Activated gamma-delta T cell treated with Interleukin-2 at 50 U/mL for 16 hours (primary cell): Measurements from ENCODE around the gene EXOC6.
"Not testable (repeated sequence)": the region's sequence is repeated elsewhere in the genome, so short reads cannot be mapped to it uniquely, and the experiment has no call there.

Experiments
- DNase-seq: peaks from one replicate; pipeline ENCODE4 v3.0.0-alpha.2; 2020

Gene EXOC6

GRCh38 chr10:93083743-93084539 is 235.6 kb downstream of the EXOC6 start:
- no peak for DNase-seq

DNA sequence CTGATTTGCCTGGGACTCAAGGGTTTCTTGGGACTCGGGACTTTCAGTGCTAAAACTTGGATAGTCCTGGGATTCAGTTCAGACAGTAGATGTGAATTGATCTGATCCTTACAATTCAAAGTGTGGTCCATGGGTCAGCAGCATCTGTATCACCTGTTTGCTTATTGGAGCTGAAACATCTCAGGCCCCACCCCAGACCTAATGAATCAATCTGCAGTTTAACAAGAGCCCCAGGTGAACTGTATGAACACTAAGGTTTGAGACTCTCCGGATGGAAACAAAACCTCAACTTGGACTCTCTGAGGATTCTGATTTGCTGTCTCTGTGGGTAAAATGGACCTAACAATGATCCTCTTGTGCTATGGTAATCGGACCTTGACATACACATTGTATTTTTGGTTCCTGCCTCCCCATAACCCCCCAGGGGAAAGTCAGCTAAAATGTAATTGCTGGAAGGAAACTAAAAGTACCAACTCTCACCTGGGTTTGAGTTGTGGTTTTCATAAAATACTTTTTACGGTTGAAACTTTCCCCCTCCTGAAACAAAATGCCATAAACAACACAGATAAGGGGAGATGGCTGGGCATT is 237.0 kb downstream of the EXOC6 start:
- no peak for DNase-seq

DNA sequence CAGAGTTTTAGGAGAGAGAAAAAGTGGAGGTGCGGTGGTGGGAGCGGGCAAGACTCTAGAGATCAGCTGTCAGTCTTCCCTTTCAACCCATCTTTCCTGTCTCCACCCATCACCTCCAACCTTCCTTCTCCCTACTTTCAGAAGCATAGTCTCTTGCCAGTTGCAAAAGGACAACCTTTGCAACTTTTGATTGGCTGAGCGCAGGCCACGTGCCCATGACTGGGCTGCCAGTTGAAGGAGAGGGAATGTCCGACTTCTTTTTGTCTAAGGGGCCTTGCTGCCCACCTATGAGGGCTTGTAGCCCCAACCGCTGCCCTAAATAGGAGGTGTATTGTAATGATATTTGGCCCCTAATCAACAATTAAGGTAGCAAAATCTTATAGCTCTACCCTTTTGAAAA is 238.0 kb downstream of the EXOC6 start:
- no peak for DNase-seq

- no peak for DNase-seq
Observed at GRCh38 chr10:93087846-93088245, 239.5 kb downstream of the EXOC6 start.

DNA sequence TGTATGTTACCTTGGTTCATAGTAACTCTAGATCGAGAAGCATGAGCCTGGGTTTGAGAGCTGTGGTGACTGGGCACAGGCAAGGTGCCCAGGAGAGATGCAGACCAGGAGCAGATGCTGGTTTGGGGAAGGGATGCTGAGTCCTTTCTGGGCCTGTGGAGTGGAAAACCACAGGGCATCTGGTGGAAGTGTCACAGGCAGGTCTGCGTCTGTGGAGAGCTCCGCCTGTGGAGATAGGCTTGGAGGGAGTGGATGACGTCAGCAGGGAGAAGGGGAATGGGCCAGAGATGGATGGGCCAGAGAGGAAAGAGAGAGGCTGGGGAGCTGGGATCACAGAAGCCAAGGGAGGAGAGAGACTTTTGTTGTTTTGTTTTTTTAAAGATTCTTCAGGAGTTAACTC is 240.1 kb downstream of the EXOC6 start:
- DNase-seq = no peak

GRCh38 chr10:93090619-93091018 is 242.3 kb downstream of the EXOC6 start:
- no peak for DNase-seq

DNA sequence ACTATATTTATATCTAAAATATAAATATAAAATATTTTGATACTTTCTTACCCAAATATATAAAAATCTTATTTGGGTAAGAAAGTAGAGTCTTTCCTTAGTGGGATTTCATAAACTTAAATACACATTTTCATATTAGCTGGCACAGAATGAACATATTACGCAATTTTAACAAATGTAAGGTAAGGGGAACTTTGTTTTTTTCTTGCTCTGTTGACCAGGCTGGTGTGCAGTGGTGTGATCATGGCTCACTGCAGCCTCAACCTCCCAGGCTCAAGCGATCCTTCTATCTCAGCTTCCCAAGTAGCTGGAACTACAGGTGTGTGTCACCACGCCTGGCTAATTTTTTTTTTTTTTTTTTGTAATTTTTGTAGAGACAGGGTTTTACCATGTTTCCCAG is 243.6 kb downstream of the EXOC6 start:
- DNase-seq = no peak

DNA sequence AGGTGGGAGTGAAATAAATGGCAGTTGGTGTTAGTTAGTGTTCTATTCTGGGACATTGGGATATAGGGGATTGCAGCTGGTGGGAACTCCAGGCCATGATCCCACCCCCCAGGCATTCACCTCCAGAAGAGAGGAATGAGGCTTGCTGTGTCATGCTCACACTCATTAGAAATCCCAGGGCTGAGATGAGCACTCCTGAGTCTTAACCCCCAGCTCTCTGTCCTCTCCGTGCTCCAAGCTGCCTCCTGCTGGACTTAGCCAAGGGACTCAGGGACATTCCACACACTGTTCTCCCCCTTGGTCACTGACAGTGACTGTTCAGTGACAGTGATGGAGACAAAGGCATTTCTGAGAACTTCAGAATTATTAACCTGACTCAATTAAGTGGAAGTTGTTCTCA is 246.9 kb downstream of the EXOC6 start:
- no peak for DNase-seq

DNA sequence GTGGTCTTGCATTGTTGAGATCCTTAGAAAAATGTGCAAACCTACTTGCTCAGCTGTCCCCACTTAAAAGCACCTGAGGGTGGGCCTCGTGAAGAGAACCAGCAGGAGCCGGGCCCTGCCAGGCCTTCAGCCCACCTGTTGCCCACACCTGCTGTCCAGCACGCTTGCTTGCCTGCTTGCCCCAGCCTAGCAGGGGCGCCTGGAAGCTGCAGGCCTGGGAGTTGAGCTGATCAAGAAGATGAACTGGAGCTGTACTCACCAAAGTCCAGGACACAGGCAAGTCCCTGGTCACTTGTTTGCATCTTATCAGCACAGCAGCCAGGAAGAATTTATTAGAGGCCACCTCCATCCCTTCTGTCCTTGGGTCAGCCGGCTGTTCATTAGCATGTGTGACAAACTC is 248.6 kb downstream of the EXOC6 start:
- no peak for DNase-seq

GRCh38 chr10:93097386-93097785 is 249.1 kb downstream of the EXOC6 start:
- DNase-seq = no peak

- DNase-seq = no peak
Observed at GRCh38 chr10:93098816-93099215, 250.5 kb downstream of the EXOC6 start.

- no peak for DNase-seq
Observed at GRCh38 chr10:93099670-93100069, 251.3 kb downstream of the EXOC6 start.

DNA sequence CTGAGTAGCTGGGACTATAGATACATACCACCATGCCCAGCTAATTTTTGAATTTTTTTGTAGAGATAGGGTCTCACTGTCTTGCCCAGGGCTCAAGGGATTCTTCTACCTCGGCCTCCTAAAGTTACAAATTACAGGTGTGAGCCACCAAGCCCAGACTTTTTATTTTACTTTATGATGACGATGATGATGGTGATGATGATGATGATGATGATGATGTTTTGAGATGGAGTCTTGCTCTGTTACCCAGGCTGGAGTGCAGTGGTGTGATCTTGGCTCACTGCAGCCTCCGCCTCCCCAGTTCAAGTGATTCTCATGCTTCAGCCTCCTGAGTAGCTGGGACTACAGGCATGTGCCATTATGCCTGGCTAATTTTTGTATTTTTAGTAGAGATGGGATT is 252.8 kb downstream of the EXOC6 start:
- not testable (repeated sequence) for DNase-seq

GRCh38 chr10:93103953-93104352 is 255.6 kb downstream of the EXOC6 start:
- DNase-seq = no peak

GRCh38 chr10:93106631-93107072 is 258.3 kb downstream of the EXOC6 start:
- DNase-seq = no peak
